Cerebellar nuclear complex (tissue), 1 donor: ENCODE data around the gene OTUB2.

ENCODE experiments used
- DNase-seq, 2 experiments: peaks; one replicate each; lab custom pipeline; 2025; lab: John Stamatoyannopoulos, UW

OTUB2 gene

DNA sequence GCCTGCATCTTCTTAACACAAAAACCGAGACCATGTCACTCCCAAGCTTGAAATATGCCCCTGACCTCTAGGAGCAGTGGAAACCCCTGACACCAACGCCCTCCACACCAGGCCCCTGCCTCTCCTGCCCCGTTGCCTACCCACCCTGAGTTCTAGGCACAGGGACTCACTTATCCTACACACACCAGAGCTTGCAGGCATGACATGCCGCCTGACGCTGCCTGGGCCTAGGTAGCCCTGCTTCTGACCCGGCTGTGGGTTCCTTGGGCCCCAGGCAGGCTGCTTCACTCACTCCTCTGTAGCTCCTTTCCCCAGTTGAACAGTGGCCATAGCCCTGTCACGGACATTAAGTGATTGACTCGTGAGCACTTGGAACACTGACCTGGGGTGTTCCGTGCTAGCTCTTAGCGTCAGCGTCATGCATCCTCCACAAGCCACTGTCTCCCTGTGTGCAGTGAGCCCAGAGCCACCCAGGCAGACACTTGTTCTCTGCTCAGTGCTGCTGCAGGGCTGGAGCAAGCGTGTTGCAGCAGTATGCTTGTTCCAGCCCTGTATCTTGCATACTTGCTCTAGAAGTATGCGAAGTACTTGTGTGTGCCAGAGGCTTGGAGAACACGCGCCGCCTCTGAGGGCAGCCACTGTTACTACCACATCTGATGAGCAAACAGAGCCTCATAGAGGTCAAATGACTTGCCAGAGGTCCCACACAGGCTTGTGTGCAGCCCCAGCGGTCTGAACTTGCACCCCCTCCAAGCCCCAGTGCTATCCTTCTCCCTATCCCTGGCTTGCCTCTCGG, 15.6 kb downstream of the OTUB2 start:
- no peak for DNase-seq

DNA sequence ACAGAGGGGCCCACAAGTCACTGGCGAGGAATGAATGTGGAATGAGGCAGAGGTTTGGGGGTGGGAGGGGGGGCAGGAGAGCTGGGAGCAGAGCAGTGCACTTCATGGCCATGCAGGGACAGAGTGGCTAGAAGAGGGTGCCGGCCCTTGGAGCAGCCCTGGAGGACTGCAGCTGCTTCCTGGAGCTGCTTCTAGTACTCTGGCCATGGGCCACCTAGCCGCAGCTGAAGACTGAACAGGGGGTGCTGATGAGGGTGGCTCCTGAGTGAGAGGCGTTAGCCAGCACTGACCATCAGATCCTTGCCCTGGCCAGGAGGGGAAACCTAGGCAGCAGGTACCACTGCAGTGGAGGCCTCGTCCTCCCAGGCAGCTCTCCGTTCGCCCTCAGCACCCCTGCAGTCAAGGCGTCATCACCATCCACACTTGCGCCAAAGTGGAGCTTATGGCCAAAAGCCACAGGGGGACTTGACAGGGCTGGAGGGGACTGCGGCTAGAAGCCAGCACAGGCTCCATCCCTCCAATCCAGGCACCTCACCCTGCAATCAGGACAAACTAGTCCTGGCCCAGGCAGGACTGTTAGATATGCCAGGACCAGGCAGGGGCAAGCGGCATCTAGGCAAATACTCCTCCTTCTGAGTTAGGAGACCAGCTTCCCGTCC, 16.4 kb downstream of the OTUB2 start:
- DNase-seq: no peak

DNA sequence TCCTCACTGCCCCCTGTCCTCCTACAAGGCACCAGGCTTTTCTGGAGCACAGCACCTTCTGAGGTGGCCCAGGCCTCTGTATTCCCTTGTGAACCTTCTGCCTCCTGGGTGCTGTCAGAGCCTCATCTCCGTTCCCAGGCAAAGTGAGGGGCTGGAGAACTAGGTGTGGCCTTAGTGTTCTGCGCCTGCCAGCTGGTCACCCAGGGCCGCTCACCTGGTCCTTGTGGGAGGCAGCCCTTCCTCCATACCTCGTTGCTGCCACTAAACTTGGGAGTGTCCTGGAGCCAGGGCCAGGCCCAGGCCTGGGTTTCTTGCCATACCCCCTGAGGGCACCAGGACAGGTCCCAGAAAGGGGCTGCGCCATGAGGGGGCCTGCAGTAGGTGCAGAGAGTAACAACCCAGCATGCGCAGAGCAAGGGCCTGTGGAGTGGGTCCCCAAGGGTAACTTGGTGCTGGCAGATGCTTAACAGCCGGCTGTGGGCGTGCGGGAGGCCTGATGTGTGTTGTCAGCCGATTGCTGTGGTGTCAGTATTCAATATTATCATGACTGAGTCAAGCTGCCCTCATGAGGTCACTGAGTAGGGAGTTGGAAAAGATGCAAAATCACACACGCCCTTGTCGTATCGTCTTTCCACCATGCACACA, 17.1 kb downstream of the OTUB2 start:
- no peak for DNase-seq

DNA sequence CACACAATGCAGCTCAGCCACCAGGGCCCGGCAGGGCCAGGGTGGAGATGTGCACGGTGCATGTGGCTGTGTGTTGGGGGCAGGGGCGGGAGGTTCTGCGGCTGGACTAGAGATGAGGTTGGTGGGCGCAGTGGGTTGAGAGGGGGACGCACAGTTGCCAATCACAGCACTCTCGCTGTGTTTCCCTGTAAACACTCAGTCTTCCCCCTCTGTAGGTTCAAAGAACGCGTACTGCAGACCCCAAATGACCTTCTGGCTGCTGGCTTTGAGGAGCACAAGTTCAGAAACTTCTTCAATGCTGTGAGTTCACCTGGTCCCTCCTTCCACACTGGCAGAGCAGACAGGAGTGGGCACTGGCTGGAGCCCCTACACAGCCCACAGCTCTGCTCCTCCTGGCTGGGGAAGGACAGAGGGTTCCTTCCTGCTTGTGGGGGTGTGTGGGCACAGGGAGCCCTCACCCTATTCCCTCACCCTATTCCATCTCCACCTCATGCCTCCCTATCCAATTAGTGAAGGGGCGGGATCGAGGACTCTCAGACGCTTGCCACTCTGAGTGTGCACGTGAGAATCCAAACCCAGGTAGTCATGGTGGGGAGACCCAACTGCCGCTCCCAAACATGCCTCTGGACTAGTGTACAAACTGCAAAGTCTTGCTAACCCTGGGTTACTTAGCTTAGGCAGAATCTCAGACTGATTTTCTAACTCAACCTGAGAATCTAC, 17.8 kb downstream of the OTUB2 start:
- no peak for DNase-seq

DNA sequence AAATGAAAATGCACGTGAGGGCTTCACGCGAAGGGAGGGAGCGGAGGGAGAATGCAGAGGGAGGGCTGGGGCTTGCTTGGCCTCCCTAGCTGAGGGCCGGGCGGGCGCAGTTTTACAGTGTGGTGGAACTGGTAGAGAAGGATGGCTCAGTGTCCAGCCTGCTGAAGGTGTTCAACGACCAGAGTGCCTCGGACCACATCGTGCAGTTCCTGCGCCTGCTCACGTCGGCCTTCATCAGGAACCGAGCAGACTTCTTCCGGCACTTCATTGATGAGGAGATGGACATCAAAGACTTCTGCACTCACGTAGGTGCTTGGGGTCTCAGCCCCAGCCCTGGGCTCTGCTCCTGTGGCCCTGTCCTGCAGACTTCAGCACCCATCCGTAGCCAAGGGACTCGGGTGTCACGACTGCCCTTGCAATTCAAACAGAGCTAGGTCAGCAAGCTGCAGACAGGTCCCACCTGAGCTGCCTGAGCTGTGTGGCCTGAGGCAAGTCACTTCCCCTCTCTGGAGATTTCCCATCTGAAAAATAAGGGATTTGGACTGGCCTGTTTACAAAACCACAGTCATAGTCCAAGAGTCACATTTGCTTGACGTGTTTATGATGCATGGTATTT, 18.4 kb downstream of the OTUB2 start:
- DNase-seq: no peak

DNA sequence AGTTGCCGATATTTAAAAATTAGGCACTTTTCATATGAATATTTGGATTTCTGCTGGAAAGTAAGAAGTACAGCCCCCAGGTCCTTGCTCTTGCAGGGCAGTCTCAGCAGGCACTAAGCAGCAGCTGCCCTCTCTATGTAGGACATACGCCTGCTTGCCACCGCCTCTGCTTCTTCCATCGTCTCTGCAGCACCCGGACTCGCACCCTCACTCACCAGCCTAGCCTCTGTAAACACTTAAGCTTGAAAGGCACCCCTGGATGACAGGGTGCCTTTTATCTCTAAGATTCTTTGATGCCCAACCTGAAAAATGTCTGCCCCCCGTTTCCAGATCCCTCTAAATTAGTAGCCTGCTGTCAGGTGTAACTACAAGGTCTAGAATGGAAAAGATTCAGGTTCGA, 19.0 kb downstream of the OTUB2 start:
- DNase-seq: no peak

DNA sequence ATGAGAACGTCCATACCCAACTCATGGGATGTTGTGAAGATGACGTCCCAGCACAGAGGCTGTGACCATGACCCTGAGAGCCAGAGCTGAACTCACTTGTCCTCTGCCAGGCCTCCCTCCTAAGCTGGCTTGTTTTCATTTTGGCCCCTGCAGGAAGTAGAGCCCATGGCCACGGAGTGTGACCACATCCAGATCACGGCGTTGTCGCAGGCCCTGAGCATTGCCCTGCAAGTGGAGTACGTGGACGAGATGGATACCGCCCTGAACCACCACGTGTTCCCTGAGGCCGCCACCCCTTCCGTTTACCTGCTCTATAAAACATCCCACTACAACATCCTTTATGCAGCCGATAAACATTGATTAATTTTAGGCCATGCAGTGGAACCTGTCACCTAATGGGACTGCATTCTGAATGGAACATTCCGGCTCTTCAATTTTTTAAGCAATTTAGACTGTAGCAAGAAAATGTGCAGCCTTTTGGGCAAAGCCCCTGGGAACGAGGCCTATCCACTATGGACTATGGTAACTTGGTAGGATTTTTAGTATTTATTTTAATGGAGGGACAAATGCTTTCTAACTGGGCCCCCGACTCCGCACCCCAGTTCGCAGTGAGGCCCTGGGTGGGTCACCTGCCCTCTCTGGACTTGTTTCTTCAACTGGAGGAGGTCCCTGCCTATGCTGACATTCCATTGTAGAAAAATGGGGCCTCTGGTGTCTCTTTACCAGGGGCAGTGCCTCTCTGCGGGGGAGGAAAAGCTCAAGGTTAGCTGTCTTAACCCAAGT, 19.6 kb downstream of the OTUB2 start:
- DNase-seq: no peak

DNA sequence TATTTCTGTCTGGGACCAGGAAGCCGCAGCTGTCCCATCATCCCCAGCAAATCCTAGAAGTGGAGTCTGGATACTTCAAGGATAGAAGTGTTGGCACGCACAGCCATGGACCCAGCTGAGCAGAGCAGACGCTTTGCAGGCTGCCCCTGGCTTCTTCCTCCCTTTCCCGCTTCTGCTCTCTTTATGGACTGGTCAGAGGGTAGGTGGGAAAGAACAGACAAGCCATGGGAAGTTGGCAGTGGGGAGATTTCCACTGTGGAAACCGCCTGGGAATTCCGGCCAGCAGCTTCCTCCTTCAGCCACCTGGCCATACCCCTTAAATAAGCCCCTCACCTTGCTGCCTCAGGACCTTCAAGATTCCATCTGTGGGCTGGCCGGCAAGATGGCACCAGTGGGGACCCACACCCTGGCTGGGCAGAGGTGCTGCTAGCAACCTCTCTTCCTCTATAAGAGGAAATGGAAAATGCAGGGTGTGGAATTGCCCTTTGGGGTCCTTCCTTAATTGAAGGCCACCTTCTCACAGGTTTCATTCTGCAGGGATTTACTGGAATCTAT, 20.6 kb downstream of the OTUB2 start:
- no peak for DNase-seq

DNA sequence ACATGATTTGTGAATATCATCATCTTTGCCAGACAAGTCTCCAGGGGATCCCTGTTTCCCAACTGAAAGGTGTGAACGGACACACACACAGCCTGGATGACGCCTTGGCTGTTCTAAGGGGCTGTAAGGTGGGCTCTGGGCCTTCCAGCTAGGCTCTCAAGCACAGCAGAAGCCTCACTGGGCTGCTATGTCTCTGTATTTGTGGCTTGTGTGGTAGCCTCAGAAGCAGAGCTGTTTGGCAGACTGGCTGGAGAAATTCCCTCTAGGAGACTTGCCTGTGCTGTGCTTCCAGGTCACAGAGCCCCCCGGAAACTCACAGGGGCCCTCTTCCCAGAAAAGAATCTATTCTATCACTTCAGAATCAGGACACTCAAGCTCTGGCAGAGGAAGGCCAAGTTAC, 21.4 kb downstream of the OTUB2 start:
- DNase-seq: no peak

DNA sequence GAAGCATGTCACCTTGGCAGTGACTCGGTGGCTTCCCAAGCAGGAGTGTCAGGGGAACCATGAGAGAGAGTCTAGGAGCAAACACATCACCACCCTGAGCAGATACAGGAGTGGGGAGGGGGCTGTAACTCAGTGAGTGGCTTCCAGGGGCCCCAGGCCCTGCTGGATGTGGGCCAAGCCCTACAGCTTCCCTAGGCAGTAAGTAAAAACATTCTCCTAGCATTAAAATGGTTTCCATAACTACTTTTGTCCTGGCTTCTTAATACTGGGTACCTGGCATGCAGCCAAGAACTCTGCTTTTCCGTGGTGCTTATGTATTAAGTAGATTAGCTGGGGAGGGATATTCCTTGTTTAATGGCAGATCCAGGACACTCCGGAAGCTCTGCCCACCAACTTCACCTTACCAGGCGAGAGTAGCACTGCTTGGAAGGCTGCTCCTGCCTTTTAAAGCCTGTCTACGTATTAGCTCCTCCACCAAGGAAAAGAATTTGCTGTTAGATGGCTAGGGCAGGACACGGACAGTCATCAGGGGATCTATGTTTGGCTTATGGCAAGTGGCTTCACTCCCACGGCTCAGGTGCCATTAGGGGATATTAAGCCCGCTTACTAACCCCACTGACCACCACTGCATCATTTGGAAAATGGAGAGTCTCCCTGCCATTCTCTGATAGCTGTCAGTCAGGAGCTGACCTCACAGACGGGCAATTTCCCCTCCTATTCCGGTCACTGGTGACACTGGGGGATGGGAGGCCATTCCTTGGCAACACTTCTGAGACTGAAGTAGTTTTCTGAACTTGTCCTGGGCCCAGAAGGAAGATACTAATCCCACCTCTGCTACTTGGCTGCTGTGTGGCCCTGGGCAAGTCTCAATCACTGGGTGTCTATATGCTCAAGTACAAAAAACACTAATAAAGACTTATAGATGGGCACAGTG, 22.8 kb downstream of the OTUB2 start:
- DNase-seq: no peak

DNA sequence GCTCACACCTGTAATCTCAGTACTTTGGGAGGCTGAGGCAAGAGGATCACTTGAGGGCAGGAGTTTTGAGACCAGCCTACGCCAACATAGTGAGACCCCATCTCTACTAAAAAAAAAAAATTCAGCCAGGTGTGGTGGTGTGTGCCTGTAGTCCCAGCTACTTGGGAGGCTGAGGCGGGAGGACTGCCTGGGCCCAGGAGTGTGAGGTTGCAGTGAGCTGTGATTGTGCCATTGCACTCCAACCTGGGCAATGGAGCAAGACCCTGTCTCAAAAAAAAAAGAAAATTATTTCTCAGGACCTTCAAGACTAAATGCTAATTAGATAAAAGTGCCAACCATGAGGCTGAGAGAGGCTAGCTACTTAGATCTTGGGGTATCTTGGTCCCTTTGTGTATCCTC, 23.5 kb downstream of the OTUB2 start:
- DNase-seq: no peak

DNA sequence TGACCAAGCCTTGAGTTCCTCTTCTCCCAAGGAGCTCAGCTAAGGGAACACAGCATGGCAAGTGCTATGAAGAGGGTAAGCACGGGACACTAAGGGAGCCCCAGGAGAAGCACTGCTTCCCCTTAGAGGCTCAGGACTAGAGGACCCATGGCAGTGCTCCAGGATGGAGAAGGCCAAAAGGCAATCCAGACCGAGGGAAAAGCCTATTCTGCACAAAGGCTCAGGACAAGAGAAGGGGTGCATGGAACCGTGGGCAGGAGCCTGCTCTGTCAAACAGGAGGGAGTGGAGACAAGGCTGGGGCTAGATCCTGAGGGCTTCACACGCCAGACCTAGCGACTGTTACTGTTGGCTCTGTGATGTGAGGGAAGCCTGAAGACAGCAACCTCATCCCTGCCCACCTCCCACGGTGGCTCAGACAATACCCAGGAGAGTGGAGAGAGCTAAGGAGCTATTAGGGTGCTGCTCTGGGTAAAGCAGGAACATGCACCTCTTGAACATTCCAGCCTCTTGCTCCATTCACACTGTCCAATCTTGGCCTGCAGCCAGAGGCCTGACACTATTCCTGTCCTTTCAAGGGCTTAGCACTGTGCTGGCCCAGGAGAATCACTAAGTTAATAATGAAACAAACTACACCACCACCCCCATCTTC, 24.2 kb downstream of the OTUB2 start:
- DNase-seq: no peak

DNA sequence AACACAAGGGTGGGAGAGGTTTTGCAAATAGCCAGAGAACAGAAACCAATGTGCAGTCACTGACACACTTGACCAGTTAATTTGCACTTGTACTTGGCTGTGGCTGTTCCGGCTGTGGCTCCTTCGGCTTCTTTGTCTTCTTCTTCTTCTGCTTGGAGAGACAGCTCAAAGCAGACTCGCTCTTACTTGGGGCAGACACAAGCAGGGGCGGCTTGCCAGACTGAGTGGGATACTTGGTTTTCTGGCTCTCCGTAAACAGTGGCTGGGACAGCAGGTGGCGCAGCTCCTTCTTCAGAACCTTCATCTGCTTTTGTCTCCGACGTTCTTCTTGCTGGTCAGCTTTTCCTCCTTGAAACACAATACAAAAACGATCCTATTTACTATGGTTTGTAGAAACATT, 25.0 kb downstream of the OTUB2 start:
- DNase-seq: no peak

DNA sequence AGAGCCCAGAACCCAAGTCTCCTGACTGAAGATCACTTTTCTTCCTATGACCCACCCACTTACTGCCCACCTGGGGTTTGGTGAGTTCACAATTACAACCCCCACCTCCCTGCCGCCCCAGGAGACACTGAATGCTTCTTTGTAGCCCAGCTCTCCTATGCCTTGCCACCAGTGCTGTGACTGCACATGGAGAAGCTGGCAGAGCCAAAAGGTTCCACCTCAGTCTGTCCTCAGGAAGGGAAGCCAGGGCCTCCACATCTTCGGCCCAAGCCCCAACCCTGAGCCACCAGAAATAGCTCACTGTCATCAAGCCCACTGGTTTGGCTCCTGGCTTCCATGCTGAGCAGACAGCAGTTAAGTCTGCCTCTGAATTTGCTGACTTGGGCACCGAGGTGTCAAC, 25.6 kb downstream of the OTUB2 start:
- no peak for DNase-seq

DNA sequence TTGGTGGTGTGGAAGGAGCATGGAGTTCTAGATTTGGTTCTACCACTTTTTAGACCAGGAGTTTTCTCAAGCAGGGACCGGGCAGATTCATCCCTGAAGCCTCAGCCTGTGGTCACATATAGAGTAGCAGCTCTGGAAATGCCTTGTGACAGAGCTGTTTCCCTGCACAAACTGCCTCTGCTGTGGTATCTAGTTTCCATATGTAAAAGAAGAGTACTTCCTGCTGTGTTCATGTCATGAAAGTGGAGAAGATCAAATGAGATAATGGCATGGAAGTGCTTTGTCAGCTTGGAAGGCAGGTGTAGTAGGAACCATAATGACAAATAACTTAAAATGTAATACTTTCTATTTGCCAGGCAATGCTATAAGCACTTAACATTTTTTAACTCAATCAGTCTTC, 26.1 kb downstream of the OTUB2 start:
- DNase-seq: no peak

DNA sequence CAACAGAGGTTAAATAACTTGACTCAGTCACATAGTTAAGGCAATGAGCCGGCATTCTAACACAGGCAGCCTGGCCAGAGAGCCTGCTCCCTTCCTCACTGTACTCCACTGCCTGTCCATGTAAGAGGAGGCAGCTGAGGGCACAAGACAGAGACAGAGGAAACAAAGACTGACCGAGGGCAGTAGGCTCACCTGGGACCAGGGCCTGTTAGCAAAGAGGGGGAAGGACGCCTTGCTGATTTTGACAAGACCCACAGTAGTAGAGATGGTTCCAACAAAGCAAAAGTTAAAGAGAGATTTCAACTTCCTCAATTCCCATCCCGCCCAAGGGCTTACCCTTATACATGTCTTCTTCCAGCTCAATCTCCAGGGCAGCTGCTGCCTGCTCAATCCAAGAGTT, 26.5 kb downstream of the OTUB2 start:
- DNase-seq: no peak

DNA sequence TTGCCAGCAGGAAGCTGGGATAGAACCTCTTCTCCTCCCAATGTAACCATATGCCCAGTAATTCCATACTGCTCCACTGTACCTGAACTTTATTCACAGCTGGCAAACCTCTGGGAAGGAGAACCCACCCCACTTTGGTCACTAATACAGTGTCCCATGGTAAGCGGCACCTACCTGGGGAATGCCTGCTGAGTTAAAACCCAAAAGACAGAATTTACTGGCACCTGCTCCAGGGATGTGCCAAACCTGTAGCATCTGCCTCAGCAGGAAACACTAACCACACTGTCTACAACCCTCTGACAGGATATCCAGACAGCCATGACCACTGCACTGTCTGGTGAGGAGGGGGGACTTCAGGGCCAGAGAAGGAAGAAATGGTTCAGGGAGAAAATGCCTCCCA, 28.3 kb downstream of the OTUB2 start:
- no peak for DNase-seq

DNA sequence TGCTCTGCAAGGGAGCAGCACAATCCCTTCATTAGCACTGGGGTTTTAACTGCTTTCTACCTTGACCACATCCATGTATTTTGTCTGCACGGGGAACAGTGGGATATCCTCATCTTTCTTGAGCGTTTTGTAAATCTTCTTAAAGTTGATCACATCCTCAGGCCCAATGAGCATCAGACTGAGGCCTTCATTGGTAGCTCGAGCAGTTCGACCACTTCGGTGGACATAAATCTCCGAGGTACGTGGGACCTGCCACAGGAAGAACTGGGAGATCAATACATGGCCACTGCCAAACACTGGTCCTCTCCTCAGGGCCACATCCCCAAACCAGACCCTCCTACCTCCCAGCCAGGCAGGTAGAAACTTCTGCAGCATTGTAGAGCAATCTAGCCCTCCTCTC, 28.8 kb downstream of the OTUB2 start:
- DNase-seq: no peak

DNA sequence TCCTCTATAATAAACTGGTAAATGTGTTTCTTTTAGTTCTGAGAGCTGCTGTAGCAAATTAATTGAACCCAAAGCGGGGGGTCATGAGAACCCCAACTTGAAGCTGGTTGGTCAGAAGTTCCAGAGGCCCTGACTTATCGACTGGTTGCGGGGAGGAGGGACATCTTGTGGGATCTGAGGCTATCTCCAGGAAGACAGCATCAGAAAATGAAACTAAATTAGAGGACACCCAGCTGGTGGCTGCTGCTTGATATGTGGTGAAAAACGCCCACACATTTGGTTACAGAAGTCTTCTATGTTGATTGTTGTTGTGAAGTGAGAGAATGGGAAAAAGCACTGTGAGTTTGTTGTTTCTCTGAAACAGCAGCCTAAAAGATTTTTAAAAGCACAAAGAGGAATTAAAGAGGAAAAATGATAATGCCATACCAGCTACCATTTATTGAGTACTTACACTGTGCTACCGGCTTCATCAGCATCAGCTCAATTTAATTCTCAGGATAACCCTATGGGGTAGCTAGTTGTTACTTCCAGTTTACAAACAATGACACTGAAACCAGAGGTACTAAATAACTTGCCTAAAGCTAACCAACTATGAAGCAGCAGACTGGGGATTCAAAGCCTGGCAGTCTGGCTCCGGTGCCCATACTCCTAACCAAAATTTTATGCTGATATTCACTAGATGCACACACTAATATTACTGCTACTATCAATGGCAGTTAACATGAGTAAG, 30.6 kb downstream of the OTUB2 start:
- no peak for DNase-seq
